Fibroblast of lung (primary cell): ENCODE measurements around the gene DLG5. TPM values are rescaled to one million over a fixed set of nuclear protein-coding genes. Genes with fewer than 3 reads are reported as not detected.

Source experiments
- DNase-seq, 2 donors: peaks; one replicate each; pipeline versions ENCODE4 v3.0.0 to v3.0.0-alpha.2; 2010; ENCODE audit warnings: low read depth in 2 of 2
- H2AFZ ChIP-seq: 2 replicates; pipeline ENCODE4 v1.5.1; 2012; ENCODE audit warnings: low read length, control low read depth, inconsistent platforms
- H3K27ac ChIP-seq: 2 replicates; pipeline ENCODE4 v1.5.1; 2011; ENCODE audit warnings: low read length, control low read depth; ENCODE audit not compliant: insufficient read depth
- H3K27me3 ChIP-seq: 2 replicates; pipeline ENCODE4 v1.5.1; 2011; ENCODE audit warnings: mild to moderate bottlenecking, low read length; ENCODE audit not compliant: control insufficient read depth, insufficient read depth
- H3K36me3 ChIP-seq: 2 replicates; pipeline ENCODE4 v1.5.1; 2011; ENCODE audit warnings: low read length; ENCODE audit not compliant: control insufficient read depth, insufficient read depth
- H3K4me1 ChIP-seq: 2 replicates; pipeline ENCODE4 v1.5.1; 2011; ENCODE audit warnings: low read length; ENCODE audit not compliant: control insufficient read depth, insufficient read depth; ENCODE audit errors: extremely low read depth
- H3K4me2 ChIP-seq: 2 replicates; pipeline ENCODE4 v1.5.1; 2011; ENCODE audit warnings: low read length, control low read depth; ENCODE audit not compliant: insufficient read depth; ENCODE audit errors: extremely low read depth
- H3K4me3 ChIP-seq, 4 experiments: fragments of 200-600 bp in 1 of 4; sonication (generic) in 1 of 4; replicated peaks in 1 of 4; 2 replicates each; pipeline ENCODE4 v1.5.1; 2011 to 2016; ENCODE audit warnings: low read length in 4 of 4, low read depth in 3 of 4, mild to moderate bottlenecking in 3 of 4, control low read depth in 2 of 4, inconsistent platforms in 1 of 4, mixed read lengths in 1 of 4; ENCODE audit not compliant: insufficient read depth in 1 of 4; ENCODE audit errors: control extremely low read depth in 1 of 4
- H3K79me2 ChIP-seq: 2 replicates; pipeline ENCODE4 v1.5.1; 2012; ENCODE audit warnings: mild to moderate bottlenecking, low read length, inconsistent platforms; ENCODE audit not compliant: control insufficient read depth, insufficient read depth
- H3K9ac ChIP-seq: 2 replicates; pipeline ENCODE4 v1.5.1; 2011; ENCODE audit warnings: mild to moderate bottlenecking, low read length, control low read depth; ENCODE audit not compliant: insufficient read depth
- H3K9me3 ChIP-seq: 2 replicates; pipeline ENCODE4 v1.5.1; 2012; ENCODE audit warnings: low read depth, low read length; ENCODE audit not compliant: control insufficient read depth, insufficient read depth
- H4K20me1 ChIP-seq: 2 replicates; pipeline ENCODE4 v1.5.1; 2011; ENCODE audit warnings: low read length; ENCODE audit not compliant: control insufficient read depth, insufficient read depth; ENCODE audit errors: extremely low read depth
- CTCF ChIP-seq, 2 donors: IDR thresholded peaks in 1 of 2; conservative IDR thresholded peaks in 1 of 2; 1 replicate in 1 of 2; 2 replicates in 1 of 2; pipeline ENCODE4 v1.5.1; 2011 to 2012; ENCODE audit warnings: low read length in 2 of 2, control low read depth in 1 of 2, inconsistent platforms in 1 of 2, low read depth in 1 of 2, mild to moderate bottlenecking in 1 of 2
- EZH2 ChIP-seq: IDR thresholded peaks from 2 replicates; pipeline ENCODE4 v1.5.1; 2012; ENCODE audit warnings: low read length, control low read depth, mild to moderate bottlenecking; ENCODE audit errors: missing control alignments
- polyA plus RNA-seq, 2 donors: library from polyadenylated mRNA; depleted of rRNA in 1 of 2; stranded (reverse) in 1 of 2; unstranded in 1 of 2; fragments of >200 nt; gene quantifications; 2 replicates each; pipeline ENCODE4 v1.2.1, GENCODE V29; 2011 to 2012; ENCODE audit warnings: missing spikeins in 1 of 2
- total RNA-seq: library from RNA; depleted of rRNA; stranded (reverse); fragments of >200 nt; gene quantifications from 2 replicates; pipeline ENCODE4 v1.2.1, GENCODE V29; 2014

DLG5 gene
- total and polyA plus RNA-seq, 2 donors (not counting 1 experiment from before 2014, with no cell fraction given) = 15.3 to 40.8 TPM

- H4K20me1 ChIP-seq = no peaks in the 10 kb centered on the region
- no peak overlapping the region for H3K4me3 ChIP-seq
- H3K9me3 ChIP-seq = no peaks in the 10 kb centered on the region
- peaks cover 15% of the 10 kb centered on the region for H3K36me3 ChIP-seq
- no peak overlapping the region for H3K27ac ChIP-seq
- peaks cover 2% of the 10 kb centered on the region for H3K4me1 ChIP-seq
- TF ChIP-seq EZH2 (no peak), CTCF (conservative IDR thresholded peaks at IDR 0.05 in 1 of 2, IDR thresholded peaks at IDR 0.05 in 1 of 2; ENCODE audit: low read depth in 1 of 2, low read length in 2 of 2) (no peak)
- H3K9ac ChIP-seq = no peak overlapping the region
- no peaks in the 10 kb centered on the region for H3K27me3 ChIP-seq
- DNase-seq = peak in 1 of 2 donors; percentile 6
- H3K79me2 ChIP-seq = no peaks in the 10 kb centered on the region
- H2AFZ ChIP-seq = no peak overlapping the region
- no peak overlapping the region for H3K4me2 ChIP-seq
Measured at GRCh38 chr10:77798940-77799339, 127.6 kb downstream of the DLG5 start.

DNA sequence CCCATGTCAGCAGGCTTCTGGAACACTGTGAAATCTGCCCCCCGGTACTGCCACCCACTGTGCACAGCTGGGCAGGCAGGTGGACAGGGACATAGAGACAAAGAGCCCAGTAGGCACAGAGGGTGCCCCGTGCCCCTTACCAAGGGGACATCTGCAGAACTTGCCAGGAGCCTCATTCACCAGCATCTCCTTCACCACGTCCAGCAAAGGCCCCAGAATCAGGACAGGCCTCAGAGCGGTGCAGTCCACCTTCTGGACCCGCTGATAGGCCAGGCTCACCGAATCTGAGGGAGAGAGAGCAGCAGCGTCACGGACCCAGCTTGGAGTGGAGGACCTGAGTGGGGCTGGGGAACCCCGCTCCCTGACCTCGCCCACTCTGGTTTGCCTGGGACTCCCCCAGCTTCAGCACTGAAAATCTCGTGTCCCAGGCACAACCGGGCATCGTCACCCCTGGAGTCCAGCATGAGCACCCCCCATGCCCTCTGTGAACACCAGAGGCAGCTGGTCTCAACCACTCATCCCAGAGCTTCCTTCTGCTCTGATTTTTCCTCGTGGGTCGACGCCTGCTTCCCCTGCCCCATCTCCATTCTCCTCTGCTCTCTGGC is 130.1 kb downstream of the DLG5 start:
- Histone ChIP-seq H2AFZ (no peak overlapping the region), H3K9me3 (no peaks in the 10 kb centered on the region), H3K4me3 (no peak overlapping the region), H3K9ac (no peak overlapping the region), H3K79me2 (no peaks in the 10 kb centered on the region), H3K27me3 (no peaks in the 10 kb centered on the region), H3K4me2 (no peak overlapping the region), H3K4me1 (no peaks in the 10 kb centered on the region), H3K36me3 (peaks cover 17% of the 10 kb centered on the region), H4K20me1 (no peaks in the 10 kb centered on the region), H3K27ac (no peak overlapping the region)
- TF ChIP-seq EZH2 = no peak
- no peak for TF ChIP-seq CTCF (conservative IDR thresholded peaks at IDR 0.05 in 1 of 2, IDR thresholded peaks at IDR 0.05 in 1 of 2; ENCODE audit: low read depth in 1 of 2, low read length in 2 of 2)
- DNase-seq = no peak

DNA sequence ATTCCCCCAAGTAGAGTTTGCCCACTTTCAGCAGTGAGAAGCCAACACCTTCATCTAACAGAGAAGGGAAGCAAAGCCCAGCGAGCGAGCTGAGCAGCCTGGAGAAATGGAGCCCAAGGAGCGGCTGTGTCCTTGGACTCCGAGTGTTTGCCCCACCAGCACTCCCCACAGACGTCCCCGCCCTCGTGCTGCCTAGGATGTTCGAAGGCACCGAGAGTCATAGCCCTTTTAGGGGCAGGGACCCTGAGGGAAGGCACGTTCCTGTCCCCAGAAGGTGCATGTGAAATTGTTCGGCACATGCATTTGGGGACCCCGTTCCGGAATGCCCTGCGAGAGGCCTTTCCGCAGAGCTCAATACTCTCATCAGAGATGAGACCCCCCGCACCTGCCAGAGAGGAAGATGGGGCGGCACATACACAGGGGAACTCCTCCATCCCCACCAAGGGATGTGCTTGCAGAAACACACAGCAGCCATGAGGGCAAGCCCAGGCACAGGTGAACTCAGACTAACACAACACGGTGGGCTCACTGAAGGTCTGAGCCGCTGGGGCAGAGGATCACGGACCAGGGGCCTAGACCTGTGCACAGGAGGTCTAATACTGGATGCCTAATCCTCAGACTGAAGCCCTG is 131.0 kb downstream of the DLG5 start:
- Histone ChIP-seq H3K4me3 (no peak overlapping the region), H2AFZ (no peak overlapping the region), H3K79me2 (no peaks in the 10 kb centered on the region), H4K20me1 (no peaks in the 10 kb centered on the region), H3K4me1 (no peaks in the 10 kb centered on the region), H3K27me3 (no peaks in the 10 kb centered on the region), H3K36me3 (peaks cover 18% of the 10 kb centered on the region), H3K27ac (no peak overlapping the region), H3K9me3 (no peaks in the 10 kb centered on the region), H3K9ac (no peak overlapping the region), H3K4me2 (no peak overlapping the region)
- DNase-seq = no peak
- TF ChIP-seq EZH2 (no peak), CTCF (conservative IDR thresholded peaks at IDR 0.05 in 1 of 2, IDR thresholded peaks at IDR 0.05 in 1 of 2; ENCODE audit: low read depth in 1 of 2, low read length in 2 of 2) (no peak)
